Osteoblast (primary cell): ENCODE measurements around the gene STX19. TPM values are rescaled to one million over a fixed set of nuclear protein-coding genes. Genes with fewer than 3 reads are reported as not detected.

Experiments
- DNase-seq: peaks from one replicate; pipeline ENCODE4 v3.0.0; 2011; ENCODE audit warnings: low spot score, mixed read lengths; ENCODE audit not compliant: insufficient read length; ENCODE audit errors: missing footprints
- H2AFZ ChIP-seq: 2 replicates; pipeline ENCODE4 v1.6.0; 2011; ENCODE audit warnings: mild to moderate bottlenecking, low read length
- H3K27ac ChIP-seq: 2 replicates; pipeline ENCODE4 v1.5.1; 2011; ENCODE audit warnings: mild to moderate bottlenecking, low read depth, low read length, moderate library complexity
- H3K27me3 ChIP-seq: 2 replicates; pipeline ENCODE4 v1.6.0; 2012; ENCODE audit warnings: mild to moderate bottlenecking, control low read depth, inconsistent platforms, low read length, moderate library complexity; ENCODE audit not compliant: insufficient read depth
- H3K36me3 ChIP-seq: 2 replicates; pipeline ENCODE4 v1.5.1; 2011; ENCODE audit warnings: mild to moderate bottlenecking, low read length, control low read depth, moderate library complexity; ENCODE audit not compliant: insufficient read depth
- H3K4me1 ChIP-seq: 2 replicates; pipeline ENCODE4 v1.5.1; 2011; ENCODE audit warnings: mild to moderate bottlenecking, low read length, control low read depth, moderate library complexity; ENCODE audit not compliant: insufficient read depth
- H3K4me2 ChIP-seq: 2 replicates; pipeline ENCODE4 v1.6.0; 2011; ENCODE audit warnings: mild to moderate bottlenecking, low read length; ENCODE audit not compliant: insufficient read depth
- H3K4me3 ChIP-seq: fragments of 200-600 bp; sonication (generic); 3 replicates; pipeline ENCODE4 v1.5.1; 2012; ENCODE audit warnings: mild to moderate bottlenecking, low read length, inconsistent platforms; ENCODE audit not compliant: insufficient read depth
- H3K79me2 ChIP-seq: 2 replicates; pipeline ENCODE4 v1.6.0; 2012; ENCODE audit warnings: mild to moderate bottlenecking, low read length, control low read depth, inconsistent platforms; ENCODE audit not compliant: insufficient read depth
- H3K9me3 ChIP-seq: 2 replicates; pipeline ENCODE4 v1.5.1; 2011; ENCODE audit warnings: low read depth, low read length, control low read depth
- H4K20me1 ChIP-seq: 2 replicates; pipeline ENCODE4 v1.6.0; 2012; ENCODE audit warnings: mild to moderate bottlenecking, low read length, control low read depth; ENCODE audit not compliant: insufficient read depth
- CTCF ChIP-seq: IDR thresholded peaks from 2 replicates; pipeline ENCODE4 v1.5.1; 2011; ENCODE audit warnings: mild to moderate bottlenecking, low read depth, low read length, moderate library complexity; ENCODE audit errors: extremely low read depth
- total RNA-seq: library from RNA; depleted of rRNA; stranded (reverse); fragments of >200 nt; gene quantifications from 2 replicates; pipeline ENCODE4 v1.2.3, GENCODE V29; 2012

Gene STX19
- total RNA-seq, 1 donor = under 0.01 TPM

GRCh38 chr3:93988764-93989163 lies 39.6 kb downstream of the STX19 start:
- no peak overlapping the region for H3K4me2 ChIP-seq
- no peak overlapping the region for H3K4me3 ChIP-seq
- no peak for TF ChIP-seq CTCF
- H2AFZ ChIP-seq = no peak overlapping the region
- H4K20me1 ChIP-seq = peaks cover under 1% of the 10 kb centered on the region
- no peaks in the 10 kb centered on the region for H3K36me3 ChIP-seq
- no peak overlapping the region for H3K27ac ChIP-seq
- no peaks in the 10 kb centered on the region for H3K27me3 ChIP-seq
- H3K4me1 ChIP-seq = peaks cover 9% of the 10 kb centered on the region
- H3K79me2 ChIP-seq = peaks cover 27% of the 10 kb centered on the region
- no peaks in the 10 kb centered on the region for H3K9me3 ChIP-seq
- DNase-seq = no peak

DNA sequence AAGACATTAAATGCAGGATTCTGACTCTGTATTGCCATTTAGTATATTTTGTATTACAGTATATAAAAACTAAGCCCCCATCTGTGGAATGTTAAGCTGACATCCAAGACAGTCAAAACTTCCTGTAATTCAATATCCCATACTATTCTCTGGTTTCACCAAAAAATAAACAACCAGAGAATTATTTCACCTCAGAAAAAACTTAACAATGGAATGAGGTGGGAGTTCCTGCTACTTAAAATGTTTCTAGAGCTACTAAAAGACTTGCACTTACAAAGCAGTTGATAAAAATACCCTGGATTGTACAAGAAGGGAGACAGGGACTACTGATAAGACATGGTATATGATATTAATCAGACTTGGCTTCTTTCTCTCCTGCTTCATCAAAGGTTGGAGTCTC lies 40.1 kb downstream of the STX19 start:
- DNase-seq = peak; percentile 62
- Histone ChIP-seq H4K20me1 (no peaks in the 10 kb centered on the region), H3K4me2 (no peak overlapping the region), H3K79me2 (peaks cover 29% of the 10 kb centered on the region), H3K4me1 (peaks cover 9% of the 10 kb centered on the region), H3K4me3 (no peak overlapping the region), H3K27me3 (no peaks in the 10 kb centered on the region), H3K27ac (no peak overlapping the region), H2AFZ (no peak overlapping the region), H3K9me3 (no peaks in the 10 kb centered on the region), H3K36me3 (no peaks in the 10 kb centered on the region)
- no peak for TF ChIP-seq CTCF

- DNase-seq = no peak
- Histone ChIP-seq H3K36me3 (no peaks in the 10 kb centered on the region), H3K4me3 (no peak overlapping the region), H3K27ac (no peak overlapping the region), H3K4me2 (no peak overlapping the region), H3K4me1 (peaks cover 16% of the 10 kb centered on the region), H2AFZ (no peak overlapping the region), H3K27me3 (no peaks in the 10 kb centered on the region), H4K20me1 (peaks cover 3% of the 10 kb centered on the region), H3K9me3 (no peaks in the 10 kb centered on the region), H3K79me2 (peaks cover 45% of the 10 kb centered on the region)
- no peak for TF ChIP-seq CTCF
Measured at GRCh38 chr3:93984618-93985017, 43.8 kb downstream of the STX19 start.

- no peak for DNase-seq
- Histone ChIP-seq H3K4me3 (no peak overlapping the region), H3K79me2 (peaks cover 43% of the 10 kb centered on the region), H3K4me2 (no peak overlapping the region), H2AFZ (no peak overlapping the region), H3K4me1 (peaks cover 16% of the 10 kb centered on the region), H3K9me3 (no peaks in the 10 kb centered on the region), H3K36me3 (no peaks in the 10 kb centered on the region), H3K27ac (no peak overlapping the region), H3K27me3 (no peaks in the 10 kb centered on the region), H4K20me1 (peaks cover 3% of the 10 kb centered on the region)
- TF ChIP-seq CTCF = no peak
Measured at GRCh38 chr3:93983408-93983807, 45.0 kb downstream of the STX19 start.
